Measurements from ENCODE around the gene TNK2.

DNA sequence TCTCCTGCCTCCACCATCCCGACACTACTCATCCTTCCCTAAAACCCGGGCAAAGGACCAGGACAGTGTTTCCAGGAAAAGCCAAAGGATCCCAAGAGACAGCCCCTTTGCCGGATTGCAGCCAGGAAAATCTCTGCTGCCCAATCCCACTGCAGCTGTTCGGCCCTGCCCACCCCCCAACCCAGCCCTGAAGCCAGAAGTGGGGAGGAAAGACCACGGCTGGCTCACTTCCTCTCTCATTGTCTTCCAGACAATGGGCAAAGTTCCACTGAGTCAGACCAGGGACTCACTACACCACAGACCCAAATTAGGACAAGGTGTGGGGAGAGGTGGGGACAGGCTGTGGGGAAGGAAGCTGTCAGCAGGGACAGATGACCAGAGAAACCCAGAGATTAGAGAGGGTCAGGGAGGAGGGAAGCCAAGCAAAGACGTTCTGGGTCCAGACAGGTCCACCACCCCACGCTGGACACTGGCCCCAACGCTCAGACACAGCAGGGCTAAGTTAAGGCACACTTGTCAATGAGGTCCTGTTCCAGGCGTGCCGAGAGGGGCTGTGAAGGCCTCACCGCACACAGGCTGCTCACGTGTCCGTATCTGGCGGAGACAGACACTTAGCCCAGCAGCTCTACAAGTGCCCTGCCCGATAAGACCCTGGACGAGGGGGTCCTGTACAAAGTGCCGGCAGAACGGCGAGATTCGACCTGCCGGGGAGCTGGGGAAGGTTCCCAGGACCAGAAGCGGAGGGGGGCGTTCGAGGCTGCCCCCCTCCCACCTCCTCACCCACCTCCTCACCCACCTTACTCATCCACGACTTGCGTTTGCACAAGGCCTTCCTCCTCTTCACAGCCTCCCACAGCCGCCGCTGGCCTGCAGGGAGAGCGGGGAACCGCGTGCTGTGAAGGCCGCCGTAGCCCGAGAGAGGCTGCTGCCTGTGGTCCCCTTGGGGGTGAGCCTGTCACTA lies 21.9 kb downstream of the TNK2 start:
- TF ChIP-seq, protein P1, sequence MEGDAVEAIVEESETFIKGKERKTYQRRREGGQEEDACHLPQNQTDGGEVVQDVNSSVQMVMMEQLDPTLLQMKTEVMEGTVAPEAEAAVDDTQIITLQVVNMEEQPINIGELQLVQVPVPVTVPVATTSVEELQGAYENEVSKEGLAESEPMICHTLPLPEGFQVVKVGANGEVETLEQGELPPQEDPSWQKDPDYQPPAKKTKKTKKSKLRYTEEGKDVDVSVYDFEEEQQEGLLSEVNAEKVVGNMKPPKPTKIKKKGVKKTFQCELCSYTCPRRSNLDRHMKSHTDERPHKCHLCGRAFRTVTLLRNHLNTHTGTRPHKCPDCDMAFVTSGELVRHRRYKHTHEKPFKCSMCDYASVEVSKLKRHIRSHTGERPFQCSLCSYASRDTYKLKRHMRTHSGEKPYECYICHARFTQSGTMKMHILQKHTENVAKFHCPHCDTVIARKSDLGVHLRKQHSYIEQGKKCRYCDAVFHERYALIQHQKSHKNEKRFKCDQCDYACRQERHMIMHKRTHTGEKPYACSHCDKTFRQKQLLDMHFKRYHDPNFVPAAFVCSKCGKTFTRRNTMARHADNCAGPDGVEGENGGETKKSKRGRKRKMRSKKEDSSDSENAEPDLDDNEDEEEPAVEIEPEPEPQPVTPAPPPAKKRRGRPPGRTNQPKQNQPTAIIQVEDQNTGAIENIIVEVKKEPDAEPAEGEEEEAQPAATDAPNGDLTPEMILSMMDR (conservative IDR thresholded peaks at IDR 0.05; ENCODE audit: low read length), result no peak
- no peak for TF ChIP-seq EZH2phosphoT487 (IDR thresholded peaks at IDR 0.05; ENCODE audit: borderline replicate concordance)
